GM18507 (cell line): ENCODE data around the gene KMT2C.
"Not testable (repeated sequence)": the region's sequence is repeated elsewhere in the genome, so short reads cannot be mapped to it uniquely, and the experiment has no call there.

Source experiments
- DNase-seq: peaks from one replicate; pipeline ENCODE4 v3.0.0; 2011; ENCODE audit warnings: low read depth; ENCODE audit not compliant: insufficient read length; ENCODE audit errors: extremely low spot score
- FAIRE-seq: peaks from 2 replicates; lab custom pipeline; 2011; peaks lifted over from hg19 to GRCh38; lab: Jason Lieb, UNC

Gene KMT2C

DNA sequence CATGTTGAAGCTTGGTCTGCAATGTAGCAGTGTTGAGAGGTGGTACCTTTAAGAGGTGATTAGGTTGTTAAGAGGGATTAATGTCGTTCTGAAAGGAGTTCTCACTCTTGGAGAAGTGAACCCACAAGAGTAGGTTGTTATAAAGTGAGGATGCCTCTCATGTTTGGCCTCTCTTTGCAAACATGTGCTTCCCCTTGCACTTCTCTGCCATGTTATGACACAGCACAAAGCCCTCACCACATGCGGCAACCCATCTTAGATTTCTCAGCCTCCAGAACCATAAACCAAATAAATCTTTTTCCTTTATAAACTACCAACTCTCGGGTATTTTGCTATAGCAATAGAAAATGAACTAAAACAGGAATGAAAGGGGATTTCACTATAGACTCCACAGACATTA, 66.3 kb downstream of the KMT2C start:
- FAIRE-seq (no peak), DNase-seq (no peak)

DNA sequence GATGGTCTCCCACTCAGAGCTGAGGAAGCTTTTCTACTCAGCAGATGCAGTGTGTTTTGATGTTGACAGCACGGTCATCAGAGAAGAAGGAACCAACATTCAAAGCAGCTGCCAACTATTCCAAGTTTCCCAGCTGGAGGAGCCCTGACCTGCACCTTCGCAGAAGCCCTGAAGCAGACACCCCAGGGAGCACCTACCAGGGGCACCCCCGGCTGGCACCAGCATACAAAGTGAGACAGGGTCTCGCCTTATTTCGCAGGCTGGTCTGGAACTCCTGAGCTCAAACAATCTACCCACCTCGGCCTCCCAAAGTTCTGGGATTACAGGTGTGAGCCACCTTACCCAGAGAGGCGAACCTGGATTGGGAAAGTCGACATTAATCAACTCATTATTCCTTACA, 68.6 kb downstream of the KMT2C start:
- DNase-seq (no peak), FAIRE-seq (no peak)

GRCh38 chr7:152366662-152367061, 69.1 kb downstream of the KMT2C start:
- no peak for FAIRE-seq
- no peak for DNase-seq

GRCh38 chr7:152365982-152366603, 69.7 kb downstream of the KMT2C start:
- FAIRE-seq = no peak
- DNase-seq = no peak

DNA sequence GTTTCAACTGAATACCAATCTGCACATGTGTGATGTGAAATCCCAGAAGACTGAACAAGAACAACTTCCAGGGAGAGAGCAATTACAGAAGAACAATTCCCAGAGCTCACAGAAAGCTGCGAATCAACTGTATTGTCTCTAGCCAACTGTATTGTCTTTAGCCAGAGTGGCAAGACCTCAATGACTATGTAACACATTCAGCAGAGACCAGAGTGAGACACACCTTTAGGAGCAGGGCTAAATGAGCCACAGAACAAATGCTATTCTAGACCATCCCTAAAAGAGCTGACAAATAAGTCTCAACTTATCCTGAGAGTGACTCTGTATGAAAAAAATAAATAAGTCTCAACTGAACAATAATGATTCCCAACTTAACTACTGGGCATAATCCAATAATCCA, 72.0 kb downstream of the KMT2C start:
- peak; percentile 53 for FAIRE-seq
- DNase-seq = no peak

DNA sequence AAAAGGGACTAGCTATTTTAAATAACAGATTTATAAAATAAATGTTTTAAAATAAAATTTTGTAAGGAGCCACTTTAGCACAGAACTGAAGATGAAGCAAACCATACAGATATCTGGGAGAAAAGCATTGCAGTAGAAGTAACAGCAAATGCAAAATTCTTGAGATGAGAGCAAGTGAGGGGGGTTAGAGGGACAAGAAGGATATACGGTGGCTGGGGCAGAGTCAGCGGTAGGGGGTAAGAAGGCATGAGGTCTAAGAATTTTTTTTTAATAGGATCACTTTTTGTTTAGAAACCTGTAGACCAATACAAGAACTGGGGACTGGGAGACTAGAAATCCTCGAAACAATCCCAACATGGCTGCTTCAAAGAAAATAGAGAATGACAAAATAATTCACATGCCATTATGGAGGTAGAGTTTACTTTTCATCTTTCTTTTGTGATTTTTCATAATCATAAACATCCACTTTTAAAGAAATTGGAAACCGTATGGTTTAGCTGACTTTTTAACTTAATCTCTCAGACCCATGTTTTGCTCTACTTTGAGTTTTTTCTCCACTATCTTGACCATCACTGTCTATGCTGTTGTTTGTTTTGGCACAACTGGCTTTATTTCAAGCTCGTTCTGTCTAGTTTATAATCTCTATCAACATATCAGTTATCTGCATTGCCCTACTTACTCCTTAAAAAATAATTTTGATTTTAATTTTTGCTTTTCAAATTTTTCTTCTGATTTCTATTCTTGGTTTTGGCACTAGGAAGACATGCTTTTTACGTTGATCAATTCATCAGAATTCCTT, 73.5 kb downstream of the KMT2C start:
- DNase-seq = no peak
- peak; percentile 31 for FAIRE-seq

DNA sequence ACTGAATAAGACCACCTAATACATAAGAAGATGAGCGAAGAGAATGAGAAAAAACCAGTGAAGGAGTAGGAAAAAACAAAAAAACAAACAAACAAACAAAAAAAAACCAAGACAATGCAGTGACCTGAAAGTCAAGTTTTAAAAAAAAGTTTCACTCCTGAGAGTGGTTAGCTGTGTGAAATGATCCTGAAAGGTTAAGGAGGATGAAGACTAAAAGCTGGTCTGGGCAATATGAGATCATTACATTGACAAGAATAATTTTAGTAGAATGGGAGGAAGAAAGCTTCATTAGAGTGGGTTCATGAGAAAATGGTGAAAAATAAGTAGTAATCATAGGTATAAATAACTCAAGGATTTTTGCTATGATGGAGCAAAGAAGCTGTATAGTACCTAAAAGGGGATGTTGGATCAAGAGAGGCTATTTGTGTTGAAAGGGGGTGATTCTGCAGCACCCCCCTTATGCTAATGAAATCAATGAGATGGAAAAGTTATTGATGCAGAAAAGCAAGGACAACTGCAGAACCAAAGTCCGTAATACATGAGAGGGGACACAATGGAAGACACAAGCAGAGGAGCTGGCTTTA, 80.2 kb downstream of the KMT2C start:
- DNase-seq = no peak
- peak; percentile 52 for FAIRE-seq

DNA sequence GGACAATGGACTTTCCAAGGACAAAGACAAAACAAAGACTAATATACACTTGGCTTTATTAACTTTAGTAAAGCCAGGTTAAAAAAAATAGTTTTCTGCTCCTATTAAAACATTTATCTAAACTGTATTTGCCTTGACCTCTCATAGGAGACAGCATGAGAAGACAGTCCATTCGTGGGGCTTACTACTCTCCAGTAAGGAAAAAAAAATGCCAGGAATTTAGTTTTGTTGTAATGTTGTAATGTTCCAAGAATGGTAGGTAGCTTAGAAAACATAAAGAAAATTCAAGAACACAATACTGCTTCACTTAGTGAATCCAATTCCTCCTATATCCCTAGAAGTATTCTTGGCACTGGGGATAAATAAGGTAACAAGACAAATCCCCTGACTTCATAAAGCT, 81.7 kb downstream of the KMT2C start:
- DNase-seq = no peak
- FAIRE-seq = no peak

- DNase-seq, FAIRE-seq: not testable (repeated sequence)
These were observed 82.5 kb downstream of the KMT2C start for GRCh38 chr7:152353281-152353680.

- not testable (repeated sequence) for DNase-seq, FAIRE-seq
These were observed 84.1 kb downstream of the KMT2C start for GRCh38 chr7:152351747-152352146.

- DNase-seq (no peak), FAIRE-seq (no peak)
These were observed 84.6 kb downstream of the KMT2C start for GRCh38 chr7:152351168-152351567.

DNA sequence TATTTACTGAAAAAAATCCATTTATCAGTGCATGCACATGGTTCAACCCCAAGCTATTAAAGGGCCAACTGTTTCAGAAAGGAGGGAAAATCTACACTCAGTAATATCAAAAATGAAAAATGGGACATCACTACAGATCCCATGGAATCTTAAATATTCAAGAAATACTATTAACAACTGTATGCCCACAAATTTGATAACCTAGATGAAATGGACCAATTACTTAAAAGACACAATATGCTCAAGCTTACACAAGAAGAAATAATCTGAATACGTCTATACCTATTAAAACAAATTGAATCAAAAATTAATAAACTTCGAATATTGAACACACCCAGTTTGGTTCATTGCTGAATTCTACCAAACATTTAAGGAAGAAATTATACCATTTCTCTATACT, 87.9 kb downstream of the KMT2C start:
- DNase-seq = no peak
- FAIRE-seq = no peak

GRCh38 chr7:152344253-152344652, 91.5 kb downstream of the KMT2C start:
- DNase-seq = no peak
- peak; percentile 35 for FAIRE-seq

DNA sequence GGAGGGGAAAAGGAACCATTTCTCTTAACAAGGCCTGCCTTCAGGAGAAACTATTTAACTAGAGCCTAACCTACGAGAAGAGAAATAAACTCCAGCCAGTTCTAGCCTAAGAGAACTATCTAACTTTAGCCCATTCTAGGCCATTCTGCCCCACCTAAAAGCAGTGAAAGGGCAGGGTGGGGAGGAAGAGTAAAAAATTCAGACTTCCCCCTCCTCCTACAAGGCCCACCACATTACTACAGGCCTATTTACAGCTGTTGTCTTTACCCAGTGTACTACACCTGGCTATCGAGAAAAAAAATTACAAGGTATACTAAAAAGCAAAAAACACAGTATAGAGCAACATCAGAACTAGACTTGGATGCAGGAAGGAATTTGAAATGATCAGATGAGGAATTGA, 93.0 kb downstream of the KMT2C start:
- no peak for DNase-seq
- no peak for FAIRE-seq

DNA sequence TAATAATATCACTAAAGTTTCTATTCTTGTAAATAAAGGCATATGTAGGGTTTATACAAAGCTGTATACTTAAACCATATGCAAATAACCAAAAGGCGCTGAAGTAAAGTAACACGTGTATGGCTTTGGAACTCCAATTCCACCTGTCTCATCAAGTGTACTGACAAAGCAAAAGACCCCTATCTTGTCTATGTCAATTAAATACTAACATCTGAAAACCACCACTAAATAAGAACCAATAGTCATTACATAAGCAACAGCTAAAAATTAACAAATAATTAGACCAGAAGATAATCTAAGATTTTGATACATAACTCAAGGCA, 93.9 kb downstream of the KMT2C start:
- DNase-seq = no peak
- no peak for FAIRE-seq

DNA sequence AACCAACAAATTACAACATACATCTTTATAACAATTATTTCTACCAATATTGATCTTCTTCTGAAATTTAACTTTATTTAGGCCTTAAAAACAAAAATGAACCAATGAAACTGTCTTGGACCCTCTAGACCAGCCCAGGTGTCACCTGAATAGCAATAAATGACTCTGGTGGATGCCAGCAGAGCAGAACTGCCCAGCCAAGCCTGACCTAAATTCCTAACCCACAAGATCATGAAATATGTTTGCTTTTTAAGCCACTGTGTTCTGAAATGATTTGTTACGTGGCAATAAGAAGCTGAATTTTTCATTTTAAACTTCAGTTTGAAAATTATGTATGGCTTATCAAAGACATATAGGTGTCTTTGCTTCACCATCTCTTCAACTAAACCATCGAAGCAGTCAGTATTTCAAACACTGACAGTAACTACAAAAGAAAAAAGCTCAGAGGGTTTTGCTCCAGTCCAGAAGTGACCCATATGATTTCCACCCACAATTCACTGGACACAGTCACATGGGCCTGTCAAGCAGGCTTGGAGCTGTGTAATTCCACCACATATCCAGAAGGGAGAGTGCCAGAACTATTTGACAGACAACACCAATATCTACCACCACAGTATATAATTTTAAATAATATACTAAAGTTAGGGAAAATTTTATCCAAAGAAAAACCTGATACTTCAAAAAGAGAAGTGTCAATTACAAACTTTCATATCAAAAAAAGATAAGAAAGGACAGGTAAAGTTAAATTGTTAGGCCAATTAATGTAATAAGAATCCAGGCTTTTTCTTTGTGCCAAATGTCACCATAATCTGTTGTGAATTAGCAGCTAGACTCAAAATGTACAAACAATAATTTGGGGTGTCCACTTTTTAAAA, 94.5 kb downstream of the KMT2C start:
- FAIRE-seq (peak; percentile 78), DNase-seq (no peak)

- FAIRE-seq = no peak
- no peak for DNase-seq
These were observed 95.6 kb downstream of the KMT2C start for GRCh38 chr7:152340161-152340560.

DNA sequence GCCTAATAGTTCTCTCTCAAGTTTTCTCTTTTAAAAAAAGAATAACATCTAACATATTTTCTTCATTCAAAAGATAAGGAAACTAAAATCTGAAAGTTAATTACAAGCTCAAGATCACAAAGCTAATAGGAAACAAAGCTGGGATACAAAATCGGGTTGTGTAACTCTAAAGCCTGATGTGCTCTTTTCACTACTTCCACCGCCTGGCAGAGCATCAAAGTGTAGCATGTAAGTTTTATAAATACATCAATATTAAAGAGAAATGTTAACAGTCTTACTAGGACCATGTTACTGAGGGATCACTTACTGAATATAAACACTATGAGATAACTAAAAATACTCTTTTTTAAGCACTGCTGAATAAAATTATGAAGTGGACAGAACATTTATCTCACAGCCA, 97.2 kb downstream of the KMT2C start:
- FAIRE-seq = no peak
- no peak for DNase-seq

DNA sequence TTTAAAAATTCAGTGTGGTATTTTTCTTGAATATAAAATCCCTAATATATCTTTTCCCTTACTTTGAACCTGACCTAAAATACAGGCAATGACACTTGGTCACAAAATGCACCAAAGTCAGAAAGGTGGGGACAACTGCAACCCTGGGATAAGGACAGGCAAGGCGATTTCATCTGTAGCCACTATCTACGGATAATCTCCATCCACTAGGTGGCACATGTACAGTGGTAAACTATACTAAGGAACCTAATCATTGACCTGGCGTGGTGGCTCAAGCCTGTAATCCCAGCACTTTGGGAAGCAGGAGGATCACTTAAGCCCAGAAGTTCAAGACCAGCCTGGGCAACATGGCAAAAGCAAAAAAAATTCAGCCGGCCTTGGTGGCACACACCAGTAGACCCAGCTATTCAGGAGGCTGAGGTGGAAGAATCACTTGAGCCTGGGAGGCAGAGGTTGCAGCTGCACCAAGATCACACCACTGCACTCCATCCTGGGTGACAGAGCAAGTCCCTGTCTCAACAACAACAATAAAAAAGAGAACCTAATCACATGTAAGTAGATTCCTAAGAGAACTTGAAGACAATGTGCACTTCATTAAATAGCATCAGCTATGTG, 98.9 kb downstream of the KMT2C start:
- DNase-seq (no peak), FAIRE-seq (peak; percentile 82)
